Body of pancreas (tissue), 4 donors: Measurements from ENCODE around the gene HBB.

Source experiments
- CTCF ChIP-seq, 7 experiments: fragments of 450-650 bp in 4 of 7; fragments of 200-600 bp in 3 of 7; sonication (generic) in 3 of 7; IDR thresholded peaks; one replicate each; pipeline ENCODE4 v1.5.1; 2016 to 2019; ENCODE audit warnings: antibody characterized with exemption in 7 of 7
- POLR2A ChIP-seq, 3 donors: fragments of 450-650 bp; IDR thresholded peaks; one replicate each; pipeline ENCODE4 v1.6.1; 2016; ENCODE audit warnings: antibody characterized with exemption in 3 of 3, mild to moderate bottlenecking in 2 of 3

- TF ChIP-seq CTCF (IDR thresholded peaks at IDR 0.05) (no peak), POLR2A (IDR thresholded peaks at IDR 0.05) (no peak)
Measured at GRCh38 chr11:5233307-5233706, 6.4 kb upstream of the HBB start.
